ENCODE measurements around the gene OR10K1. TPM values are rescaled to one million over a fixed set of nuclear protein-coding genes. Genes with fewer than 3 reads are reported as not detected.

OR10K1 gene
- total RNA-seq, 1 experiment from 2014 or later = not detected

DNA sequence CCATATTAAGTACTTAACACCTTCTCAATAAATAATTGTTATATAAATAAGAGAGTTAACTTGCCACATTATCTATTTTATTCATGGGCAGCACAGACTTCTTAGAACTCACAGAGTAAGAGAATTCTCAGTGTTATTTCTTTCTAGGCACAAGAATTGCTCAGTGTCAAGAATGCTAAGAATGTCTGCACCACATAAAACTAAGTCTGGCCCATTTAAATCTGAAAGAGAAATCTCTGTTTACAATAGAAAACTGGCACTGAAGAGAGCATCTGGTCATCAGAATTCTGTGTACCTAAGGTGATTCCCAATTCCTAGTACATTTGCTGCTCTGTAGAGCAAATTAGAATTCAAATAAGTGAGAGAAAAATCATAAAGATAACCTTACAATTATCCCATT lies 39.4 kb upstream of the OR10K1 start:
- Histone ChIP-seq H2AFZ (ENCODE audit: low read length) (no peak overlapping the region), H3K4me2 (ENCODE audit: insufficient read depth, insufficient read length, low read length) (no peak overlapping the region), H3K27ac (ENCODE audit: insufficient read length, low read depth, low read length) (no peak overlapping the region), H4K91ac (ENCODE audit: insufficient read length, low read depth, low read length) (no peak overlapping the region), H3K27me3 (ENCODE audit: insufficient read depth, low read length) (no peaks in the 10 kb centered on the region), H3K14ac (ENCODE audit: insufficient read depth, low read length) (no peak overlapping the region), H2BK12ac (ENCODE audit: insufficient read length, low read depth, low read length) (no peak overlapping the region), H4K8ac (replicated peaks; ENCODE audit: insufficient read length, low read depth, low read length) (no peak overlapping the region), H3K18ac (ENCODE audit: insufficient read length, low read depth, low read length) (no peak overlapping the region), H3K23me2 (ENCODE audit: insufficient read length, low read depth, low read length, poor library complexity, severe bottlenecking) (no peaks in the 10 kb centered on the region), H2BK120ac (ENCODE audit: low read depth, low read length, poor library complexity, severe bottlenecking) (no peak overlapping the region), H2BK20ac (ENCODE audit: low read depth, low read length, poor library complexity, severe bottlenecking) (no peak overlapping the region), H2AK5ac (ENCODE audit: insufficient read length, low read length) (no peak overlapping the region), H3K23ac (ENCODE audit: insufficient read length, low read depth, low read length) (no peak overlapping the region), H3K9ac (ENCODE audit: extremely low read depth, insufficient read length, low read length) (no peak overlapping the region), H3K4me1 (ENCODE audit: insufficient read depth, low read length) (no peaks in the 10 kb centered on the region; the same call in 1 of the 2 replicates), H3K79me1 (ENCODE audit: insufficient read depth, low read depth, low read length, poor library complexity, severe bottlenecking) (no peaks in the 10 kb centered on the region), H3K9me3 (ENCODE audit: control insufficient read depth, low read depth, low read length) (no peaks in the 10 kb centered on the region), H2BK5ac (ENCODE audit: insufficient read length, low read length) (no peak overlapping the region), H3K56ac (ENCODE audit: insufficient read length, low read depth, low read length) (no peak overlapping the region), H2BK15ac (ENCODE audit: low read depth, low read length) (no peak overlapping the region), H3K79me2 (ENCODE audit: insufficient read depth, low read length) (no peaks in the 10 kb centered on the region), H4K20me1 (ENCODE audit: control insufficient read depth, insufficient read depth, insufficient read length) (no peaks in the 10 kb centered on the region), H3T11ph (ENCODE audit: low read length) (no peak overlapping the region), H4K5ac (ENCODE audit: insufficient read length, low read depth, low read length) (no peak overlapping the region), H3K4ac (ENCODE audit: low read depth, low read length) (no peak overlapping the region)
- H3K27me3 Mint-ChIP-seq (ENCODE audit: low read depth) = no peaks in the 10 kb centered on the region; the same call in 1 of the 2 replicates
- TF ChIP-seq CTCF (conservative IDR thresholded peaks at IDR 0.05) = no peak
- no peaks in the 10 kb centered on the region; a peak in 1 of 7 replicates for H3K36me3 Mint-ChIP-seq (ENCODE audit: insufficient read depth in 1 of 3, low read depth in 3 of 3)
- no peaks in the 10 kb centered on the region for H3K9me3 Mint-ChIP-seq
- no peak overlapping the region for H3K4me3 Mint-ChIP-seq
- peaks cover 31 to 37% of the 10 kb centered on the region in 2 experiments for H3K4me1 Mint-ChIP-seq
- DNase-seq = no peak
- H3K27ac Mint-ChIP-seq = peak overlapping the region; percentile 9 to 85 (median 63); a peak in 4 of 7 replicates

All from H9 (cell line).